ENCODE results near the gene TTYH2. TPM values are rescaled to one million over a fixed set of nuclear protein-coding genes. Genes with fewer than 3 reads are reported as not detected.

The TTYH2 gene
- total RNA-seq, 4 donors from 2014 or later: 22.6 to 37.2 (median 26.4) TPM

DNA sequence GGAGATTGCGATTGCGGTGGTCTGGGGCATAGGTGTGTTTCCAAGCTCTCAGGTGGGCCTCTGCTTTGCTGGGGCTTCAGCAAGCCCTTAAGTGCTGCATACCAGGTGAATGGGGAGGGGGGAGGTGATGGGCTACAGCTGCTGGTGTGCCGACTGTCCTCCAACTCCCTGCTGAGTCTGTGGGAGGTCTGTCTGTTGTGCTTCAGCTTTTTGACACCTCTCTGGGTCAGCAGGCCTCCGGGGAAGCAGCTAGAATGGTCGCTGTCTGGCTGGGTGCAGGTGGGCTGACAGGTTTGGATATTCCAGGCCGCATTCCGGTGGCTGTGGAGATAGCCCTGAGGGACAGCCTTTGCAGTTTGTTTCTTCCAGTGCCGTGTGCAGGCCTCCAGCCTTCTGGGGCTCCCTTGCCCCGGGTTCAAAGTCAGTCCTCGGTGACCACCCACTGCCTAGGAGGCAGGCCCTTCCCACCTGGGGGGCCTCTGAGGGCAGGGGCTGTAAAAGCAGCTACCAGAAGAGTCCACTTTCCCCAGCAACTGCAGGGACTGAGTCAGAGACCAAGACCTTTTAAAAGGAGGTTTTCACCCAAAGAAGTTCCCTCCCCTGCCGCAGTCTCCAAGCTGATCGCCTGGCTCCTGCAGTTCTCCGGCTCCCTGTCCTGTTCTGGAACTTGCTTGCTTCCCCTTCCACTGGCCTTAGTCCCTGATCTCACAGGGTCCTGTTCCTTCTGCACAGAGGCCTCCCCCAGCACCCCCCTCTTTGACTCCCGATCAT is 2.0 kb upstream of the TTYH2 start:
- Histone ChIP-seq H3K27me3 (no peaks in the 10 kb centered on the region), H3K4me1 (peaks cover 0 to 80% (median 33%) of the 10 kb centered on the region in 4 donors), H3K27ac (peak overlapping the region; percentile 43 to 88 (median 66)), H3K4me3 (peak overlapping the region; percentile 49 to 68 (median 58)), H3K9me3 (no peaks in the 10 kb centered on the region), H3K36me3 (peaks cover 0 to 40% (median 0%) of the 10 kb centered on the region in 3 donors)
- DNase-seq (ENCODE audit: low spot score in 2 of 2): no peak
- TF ChIP-seq POLR2A (IDR thresholded peaks at IDR 0.05) (no peak), EP300 (IDR thresholded peaks at IDR 0.05) (no peak)
- TF ChIP-seq, protein P1, sequence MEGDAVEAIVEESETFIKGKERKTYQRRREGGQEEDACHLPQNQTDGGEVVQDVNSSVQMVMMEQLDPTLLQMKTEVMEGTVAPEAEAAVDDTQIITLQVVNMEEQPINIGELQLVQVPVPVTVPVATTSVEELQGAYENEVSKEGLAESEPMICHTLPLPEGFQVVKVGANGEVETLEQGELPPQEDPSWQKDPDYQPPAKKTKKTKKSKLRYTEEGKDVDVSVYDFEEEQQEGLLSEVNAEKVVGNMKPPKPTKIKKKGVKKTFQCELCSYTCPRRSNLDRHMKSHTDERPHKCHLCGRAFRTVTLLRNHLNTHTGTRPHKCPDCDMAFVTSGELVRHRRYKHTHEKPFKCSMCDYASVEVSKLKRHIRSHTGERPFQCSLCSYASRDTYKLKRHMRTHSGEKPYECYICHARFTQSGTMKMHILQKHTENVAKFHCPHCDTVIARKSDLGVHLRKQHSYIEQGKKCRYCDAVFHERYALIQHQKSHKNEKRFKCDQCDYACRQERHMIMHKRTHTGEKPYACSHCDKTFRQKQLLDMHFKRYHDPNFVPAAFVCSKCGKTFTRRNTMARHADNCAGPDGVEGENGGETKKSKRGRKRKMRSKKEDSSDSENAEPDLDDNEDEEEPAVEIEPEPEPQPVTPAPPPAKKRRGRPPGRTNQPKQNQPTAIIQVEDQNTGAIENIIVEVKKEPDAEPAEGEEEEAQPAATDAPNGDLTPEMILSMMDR (IDR thresholded peaks at IDR 0.05): no peak
- WGBS, 2 donors: 42 to 43% methylated on average over 12 to 13 of the region's 14 CpGs

- WGBS, 2 donors: 28 to 34% methylated on average over 7 to 8 of the region's 8 CpGs
- Histone ChIP-seq H3K4me1 (peaks cover 0 to 78% (median 33%) of the 10 kb centered on the region in 4 donors), H3K27me3 (no peaks in the 10 kb centered on the region), H3K36me3 (peaks cover 0 to 35% (median 0%) of the 10 kb centered on the region in 3 donors), H3K4me3 (peak overlapping the region; percentile 49 to 68 (median 58)), H3K27ac (peak overlapping the region; percentile 43 to 88 (median 81)), H3K9me3 (no peaks in the 10 kb centered on the region)
- TF ChIP-seq POLR2A (IDR thresholded peaks at IDR 0.05): no peak
- DNase-seq (ENCODE audit: low spot score in 2 of 2): no peak
Measured at GRCh38 chr17:74211912-74212208, 1.5 kb upstream of the TTYH2 start.

DNA sequence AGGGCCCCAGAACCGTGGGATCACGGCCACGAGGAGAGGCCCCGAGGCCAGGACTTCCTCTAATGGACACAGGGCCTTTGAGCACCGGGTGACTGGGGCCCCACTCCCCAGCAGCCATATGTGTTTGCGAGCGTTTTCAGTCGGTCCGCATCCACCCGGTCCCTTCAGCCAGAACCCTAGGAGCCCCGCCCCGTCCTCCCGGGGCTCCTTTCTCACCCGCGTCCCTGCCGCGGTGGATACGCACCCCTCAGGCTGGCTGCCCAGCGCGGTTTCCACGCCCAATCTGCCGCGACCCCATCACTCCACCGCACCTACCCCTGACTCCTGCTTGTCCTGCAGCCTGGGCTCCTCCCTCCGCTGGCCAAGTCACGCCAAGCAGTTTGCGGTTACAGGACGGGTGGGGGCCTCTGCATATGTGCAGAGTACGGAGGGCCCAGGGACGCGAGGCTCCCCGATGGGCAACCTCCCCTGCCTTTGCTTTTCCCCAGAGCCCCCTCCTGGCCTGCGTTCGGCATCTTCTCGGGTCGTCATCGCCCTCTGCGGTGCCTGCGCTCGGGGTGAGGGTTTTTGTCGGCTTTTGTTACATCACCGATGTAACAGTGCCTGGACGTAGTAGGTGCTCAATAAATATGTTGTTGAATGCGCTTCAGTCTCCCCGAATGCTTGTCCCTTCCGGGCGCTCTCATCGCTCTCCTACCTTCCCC is 1.0 kb upstream of the TTYH2 start:
- TF ChIP-seq EP300 (IDR thresholded peaks at IDR 0.05): no peak
- TF ChIP-seq POLR2A (IDR thresholded peaks at IDR 0.05): no peak
- TF ChIP-seq, protein P1 (IDR thresholded peaks at IDR 0.05): no peak
- no peaks in the 10 kb centered on the region for H3K27me3 ChIP-seq
- no peaks in the 10 kb centered on the region for H3K9me3 ChIP-seq
- H3K4me1 ChIP-seq: peaks cover 0 to 78% (median 33%) of the 10 kb centered on the region in 4 donors
- H3K4me3 ChIP-seq: peak overlapping the region; percentile 49 to 68 (median 58)
- peak overlapping the region; percentile 47 to 88 (median 81) for H3K27ac ChIP-seq
- no peak for DNase-seq (ENCODE audit: low spot score in 2 of 2)
- WGBS, 2 donors: 3 to 4% methylated on average over 40 to 48 of the region's 48 CpGs
- peaks cover 0 to 31% (median 0%) of the 10 kb centered on the region in 3 donors for H3K36me3 ChIP-seq

GRCh38 chr17:74213861-74214391 is 555 bp downstream of the TTYH2 start:
- Histone ChIP-seq H3K9me3 (no peaks in the 10 kb centered on the region), H3K4me1 (peaks cover 0 to 68% (median 33%) of the 10 kb centered on the region in 4 donors), H3K27ac (peak overlapping the region; percentile 66 to 89 (median 84)), H3K27me3 (no peaks in the 10 kb centered on the region), H3K4me3 (peak overlapping the region; percentile 49 to 68 (median 58)), H3K36me3 (peaks cover 0 to 21% (median 0%) of the 10 kb centered on the region in 3 donors)
- DNase-seq (ENCODE audit: low spot score in 2 of 2): no peak
- WGBS, 2 donors: 3 to 4% methylated on average over 19 to 31 of the region's 33 CpGs
- no peak for TF ChIP-seq EP300 (IDR thresholded peaks at IDR 0.05)
- TF ChIP-seq, protein P1 (IDR thresholded peaks at IDR 0.05): no peak
- TF ChIP-seq POLR2A (IDR thresholded peaks at IDR 0.05): no peak

DNA sequence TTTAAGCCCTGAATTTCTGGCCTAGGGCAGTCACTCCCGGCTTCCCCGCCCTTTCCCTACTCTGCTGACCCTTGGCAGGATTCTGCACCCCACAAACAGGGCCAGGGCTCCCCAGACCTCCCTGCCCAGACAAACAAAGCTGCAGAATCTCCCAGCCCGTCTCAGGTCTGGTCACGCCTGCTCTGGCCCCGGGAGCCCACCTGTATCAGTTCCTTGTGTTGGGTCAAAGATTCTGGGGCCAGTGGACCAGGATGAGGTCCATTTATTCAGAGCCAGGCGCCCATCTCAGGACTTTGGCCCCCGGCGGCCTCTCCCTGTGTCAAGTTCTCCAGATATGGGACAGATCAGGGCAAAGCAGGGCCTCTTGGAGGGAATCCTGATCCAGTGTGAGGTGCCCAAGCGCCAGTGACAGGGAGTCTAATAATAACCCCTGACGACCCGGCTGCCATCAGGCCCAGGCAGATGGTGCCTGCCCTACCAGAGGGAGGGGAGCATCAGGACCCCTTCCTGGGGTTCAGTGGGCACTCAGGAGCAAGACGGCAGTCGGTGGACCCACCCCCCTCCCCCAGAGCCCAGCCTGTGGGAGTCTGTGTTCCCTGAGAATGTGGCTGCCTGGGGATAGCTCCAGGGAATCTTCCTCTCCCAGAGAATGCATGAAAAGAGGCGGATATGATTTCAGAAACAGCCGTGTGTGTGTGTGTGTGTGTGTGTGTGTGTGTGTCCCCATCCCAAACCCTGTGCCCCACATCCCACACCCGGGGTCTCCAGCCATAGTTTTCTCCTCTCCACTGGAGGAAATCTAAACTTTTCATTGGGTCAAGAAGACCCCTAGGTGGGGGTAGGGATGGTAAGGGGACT is 1.3 kb downstream of the TTYH2 start:
- whole genome bisulfite sequencing, 2 donors: 42 to 47% methylated on average over 14 to 16 of the region's 16 CpGs
- peaks cover 0 to 13% (median 0%) of the 10 kb centered on the region in 3 donors for H3K36me3 ChIP-seq
- no peak for DNase-seq (ENCODE audit: low spot score in 2 of 2)
- H3K9me3 ChIP-seq: no peaks in the 10 kb centered on the region
- H3K27ac ChIP-seq: peak overlapping the region; percentile 66 to 89 (median 84)
- H3K27me3 ChIP-seq: no peaks in the 10 kb centered on the region
- peak overlapping the region; percentile 49 to 68 (median 58) for H3K4me3 ChIP-seq
- peaks cover 0 to 68% (median 33%) of the 10 kb centered on the region in 4 donors for H3K4me1 ChIP-seq
- no peak for TF ChIP-seq EP300 (IDR thresholded peaks at IDR 0.05)
- TF ChIP-seq, protein P1 (IDR thresholded peaks at IDR 0.05): no peak
- no peak for TF ChIP-seq POLR2A (IDR thresholded peaks at IDR 0.05)

All from tibial nerve (tissue), 4 donors.